Thymus (tissue), 14 donors: ENCODE data around the gene TMEM42. TPM values are rescaled to one million over a fixed set of nuclear protein-coding genes. Genes with fewer than 3 reads are reported as not detected.
"Not testable (repeated sequence)": the region's sequence is repeated elsewhere in the genome, so short reads cannot be mapped to it uniquely, and the experiment has no call there.

Experiments
- DNase-seq, 9 donors: peaks; one replicate each; pipeline ENCODE4 v3.0.0-alpha.2; 2013; ENCODE audit warnings: low spot score in 9 of 9, low read depth in 6 of 9, missing footprints in 1 of 9
- H3K27ac ChIP-seq, 2 donors: one replicate each; pipeline ENCODE4 v1.5.1; 2013; ENCODE audit warnings: control low read depth in 1 of 2, low read depth in 1 of 2, low read length in 1 of 2, mild to moderate bottlenecking in 1 of 2, moderate library complexity in 1 of 2
- H3K27me3 ChIP-seq, 2 donors: one replicate each; pipeline ENCODE4 v1.5.1; 2013; ENCODE audit warnings: low read length in 1 of 2; ENCODE audit not compliant: control insufficient read depth in 2 of 2, insufficient read depth in 1 of 2
- H3K36me3 ChIP-seq, 2 donors: one replicate each; pipeline ENCODE4 v1.5.1; 2013; ENCODE audit warnings: low read length in 1 of 2, mild to moderate bottlenecking in 1 of 2, moderate library complexity in 1 of 2; ENCODE audit not compliant: control insufficient read depth in 2 of 2, insufficient read depth in 2 of 2
- H3K4me1 ChIP-seq, 2 donors: one replicate each; pipeline ENCODE4 v1.5.1; 2013; ENCODE audit warnings: low read length in 2 of 2; ENCODE audit not compliant: control insufficient read depth in 2 of 2, insufficient read depth in 2 of 2
- H3K4me3 ChIP-seq, 2 donors: one replicate each; pipeline ENCODE4 v1.5.1; 2013; ENCODE audit warnings: low read length in 2 of 2, control low read depth in 1 of 2, mild to moderate bottlenecking in 1 of 2
- H3K9me3 ChIP-seq, 2 donors: one replicate each; pipeline ENCODE4 v1.5.1; 2013; ENCODE audit warnings: low read length in 1 of 2, mild to moderate bottlenecking in 1 of 2; ENCODE audit not compliant: control insufficient read depth in 2 of 2, insufficient read depth in 1 of 2
- WGBS: extraction: QIAGEN DNeasy Blood & Tissue Kit; methylation state at CpG from one replicate; pipeline ENCODE4 v1.1.7; 2013; 5-methylcytosine and 5-hydroxymethylcytosine counted together
- long read RNA-seq, 10 donors: transcript quantifications; one replicate each; lab custom pipeline, GENCODE V29; 2026
- polyA plus RNA-seq: library from polyadenylated mRNA; stranded (reverse); fragments of 200-250 nt; gene quantifications from one replicate; pipeline ENCODE4 v1.2.3, GENCODE V29; 2013
- total RNA-seq: library from RNA; stranded (reverse); fragments of 120-200 nt; gene quantifications from one replicate; pipeline ENCODE4 v1.2.4, GENCODE V29; 2013
- donor health status: healthy.

TMEM42 gene
- total RNA-seq = 23.6 TPM
- 49.0 TPM for polyA plus RNA-seq
- long read RNA-seq, donor 1 = 0 reads
- long read RNA-seq, donor 2, transcript TMEM42-201 (3 exons, 1,026 nt) = major isoform, 6 of 20 reads
- long read RNA-seq, donor 2, transcript TMEM42-202 (2 exons, 3,071 nt) = major isoform, 6 of 20 reads
- long read RNA-seq, donor 2, partial matches to known transcripts = 8 of 20 reads
- long read RNA-seq, donor 2, other reads (novel, unspliced or antisense) = 0 of 20 reads
- long read RNA-seq, donor 3, transcript TMEM42-201 (3 exons, 1,026 nt) = major isoform, 7 of 28 reads
- long read RNA-seq, donor 3, partial matches to known transcripts = 10 of 28 reads
- long read RNA-seq, donor 3, other reads (novel, unspliced or antisense) = 7 of 28 reads
- long read RNA-seq, donor 4, partial matches to known transcripts = 0 of 1 reads
- long read RNA-seq, donor 4, other reads (novel, unspliced or antisense) = 0 of 1 reads
- long read RNA-seq, donor 5, transcript TMEM42-201 (3 exons, 1,026 nt) = major isoform, 5 of 10 reads
- long read RNA-seq, donor 5, transcript TMEM42-202 (2 exons, 3,071 nt) = major isoform, 5 of 10 reads
- long read RNA-seq, donor 5, partial matches to known transcripts = 0 of 10 reads
- long read RNA-seq, donor 5, other reads (novel, unspliced or antisense) = 0 of 10 reads
- long read RNA-seq, donor 6, transcript TMEM42-201 (3 exons, 1,026 nt) = major isoform, 7 of 7 reads
- long read RNA-seq, donor 6, partial matches to known transcripts = 0 of 7 reads
- long read RNA-seq, donor 6, other reads (novel, unspliced or antisense) = 0 of 7 reads
- long read RNA-seq, donor 7, partial matches to known transcripts = 0 of 4 reads
- long read RNA-seq, donor 7, other reads (novel, unspliced or antisense) = 0 of 4 reads
- long read RNA-seq, donor 8, partial matches to known transcripts = 0 of 3 reads
- long read RNA-seq, donor 8, other reads (novel, unspliced or antisense) = 0 of 3 reads
- long read RNA-seq, donor 9, partial matches to known transcripts = 0 of 2 reads
- long read RNA-seq, donor 9, other reads (novel, unspliced or antisense) = 0 of 2 reads
- long read RNA-seq, donor 10, partial matches to known transcripts = 0 of 2 reads
- long read RNA-seq, donor 10, other reads (novel, unspliced or antisense) = 0 of 2 reads

- peak; percentile 63 to 94 (median 83) for DNase-seq
- WGBS = 2% methylated on average over 91 of the region's 91 CpGs
- Histone ChIP-seq H3K4me3 (peak within 1 kb of the TSS; percentile 77 to 82), H3K27ac (peak within 1 kb of the TSS; percentile 81 to 95), H3K9me3 (peaks cover 0 to 4% of the 10 kb centered on the region in 2 donors), H3K27me3 (no peaks in the 10 kb centered on the region), H3K4me1 (peaks cover 25 to 50% of the 10 kb centered on the region in 2 donors), H3K36me3 (peaks cover 0 to 4% of the 10 kb centered on the region in 2 donors)
These were observed at the start of gene TMEM42 for GRCh38 chr3:44861412-44862225. Gene TMEM42 (plus strand): TSS chr3:44861912. CDS start chr3:44861925, 13 bp downstream.

- Histone ChIP-seq H3K9me3 (no peaks in the 10 kb centered on the region), H3K4me3 (no peak overlapping the region), H3K36me3 (peaks cover 20 to 61% of the 10 kb centered on the region in 2 donors), H3K27ac (no peak overlapping the region), H3K27me3 (no peaks in the 10 kb centered on the region), H3K4me1 (no peaks in the 10 kb centered on the region)
- WGBS = 98% methylated on average over 6 of the region's 6 CpGs
- no peak for DNase-seq
These were observed 47.0 kb upstream of the TMEM42 start for GRCh38 chr3:44814751-44815150.

- H3K27me3 ChIP-seq, H3K4me1 ChIP-seq, H3K4me3 ChIP-seq, DNase-seq, H3K27ac ChIP-seq, H3K9me3 ChIP-seq: not testable (repeated sequence)
- peaks cover 20 to 49% of the 10 kb centered on the region in 2 donors for H3K36me3 ChIP-seq
- 97% methylated on average over 2 of the region's 2 CpGs for WGBS
These were observed 45.4 kb upstream of the TMEM42 start for GRCh38 chr3:44816334-44816733.

- H3K36me3 ChIP-seq = peaks cover 14 to 23% of the 10 kb centered on the region in 2 donors
- H3K27ac ChIP-seq, H3K27me3 ChIP-seq, H3K4me1 ChIP-seq, H3K4me3 ChIP-seq, DNase-seq, H3K9me3 ChIP-seq: not testable (repeated sequence)
- WGBS = 97% methylated on average over 34 of the region's 34 CpGs
These were observed 40.5 kb upstream of the TMEM42 start for GRCh38 chr3:44821206-44821605.

GRCh38 chr3:44825264-44825925 lies 36.3 kb upstream of the TMEM42 start:
- Histone ChIP-seq H3K4me1 (no peaks in the 10 kb centered on the region), H3K4me3 (no peak overlapping the region), H3K36me3 (peaks cover 23 to 50% of the 10 kb centered on the region in 2 donors), H3K27ac (no peak overlapping the region), H3K27me3 (no peaks in the 10 kb centered on the region), H3K9me3 (no peaks in the 10 kb centered on the region)
- DNase-seq = no peak
- 96% methylated on average over 2 of the region's 2 CpGs for WGBS

- no peaks in the 10 kb centered on the region for H3K9me3 ChIP-seq
- no peaks in the 10 kb centered on the region for H3K4me1 ChIP-seq
- DNase-seq = no peak
- WGBS = 98% methylated on average over 3 of the region's 3 CpGs
- peaks cover 27 to 68% of the 10 kb centered on the region in 2 donors for H3K36me3 ChIP-seq
- H3K4me3 ChIP-seq = no peak overlapping the region
- H3K27me3 ChIP-seq = no peaks in the 10 kb centered on the region
- H3K27ac ChIP-seq = no peak overlapping the region
These were observed 34.5 kb upstream of the TMEM42 start for GRCh38 chr3:44827196-44827595.

- peaks cover 0 to 5% of the 10 kb centered on the region in 2 donors for H3K9me3 ChIP-seq
- no peaks in the 10 kb centered on the region for H3K27me3 ChIP-seq
- H3K4me1 ChIP-seq = no peaks in the 10 kb centered on the region
- H3K27ac ChIP-seq = no peak overlapping the region
- H3K4me3 ChIP-seq = no peak overlapping the region
- no peak for DNase-seq
- H3K36me3 ChIP-seq = peaks cover 27 to 76% of the 10 kb centered on the region in 2 donors
- 90% methylated on average over 5 of the region's 5 CpGs for WGBS
These were observed 30.5 kb upstream of the TMEM42 start for GRCh38 chr3:44831232-44831631.

GRCh38 chr3:44832032-44832431 lies 29.7 kb upstream of the TMEM42 start:
- 96% methylated on average over 1 of the region's 1 CpG for WGBS
- no peaks in the 10 kb centered on the region for H3K4me1 ChIP-seq

More at GRCh38 chr3:44832032-44832431, 29.7 kb upstream of the TMEM42 start:
- no peak for DNase-seq
- H3K9me3 ChIP-seq = peaks cover 4 to 5% of the 10 kb centered on the region in 2 donors
- no peak overlapping the region for H3K4me3 ChIP-seq
- H3K27ac ChIP-seq = no peak overlapping the region
- H3K27me3 ChIP-seq = no peaks in the 10 kb centered on the region
- H3K36me3 ChIP-seq = peaks cover 30 to 75% of the 10 kb centered on the region in 2 donors
